Fibroblast of mammary gland (primary cell): ENCODE measurements around the gene DPF3.

Experiments used
- DNase-seq: peaks from one replicate; pipeline ENCODE4 v3.0.0-alpha.2; 2010; ENCODE audit warnings: low read depth
- H3K4me3 ChIP-seq: 2 replicates; pipeline ENCODE4 v1.5.1; 2011; ENCODE audit warnings: low read depth, mild to moderate bottlenecking, low read length, moderate library complexity; ENCODE audit not compliant: control insufficient read depth
- CTCF ChIP-seq: conservative IDR thresholded peaks from 2 replicates; pipeline ENCODE4 v1.5.1; 2011; ENCODE audit warnings: low read depth, low read length, inconsistent platforms; ENCODE audit not compliant: control insufficient read depth, insufficient read depth

The DPF3 gene

GRCh38 chr14:72709916-72710611 is 183.8 kb downstream of the DPF3 start:
- no peak overlapping the region for H3K4me3 ChIP-seq
- TF ChIP-seq CTCF, result no peak
- peak; percentile 18 for DNase-seq

- no peak for TF ChIP-seq CTCF
- H3K4me3 ChIP-seq, result no peak overlapping the region
- peak; percentile 7 for DNase-seq
Observed at GRCh38 chr14:72708708-72709475, 185.0 kb downstream of the DPF3 start.

- no peak overlapping the region for H3K4me3 ChIP-seq
- DNase-seq, result no peak
- no peak for TF ChIP-seq CTCF
Observed at GRCh38 chr14:72708222-72708621, 185.7 kb downstream of the DPF3 start.

DNA sequence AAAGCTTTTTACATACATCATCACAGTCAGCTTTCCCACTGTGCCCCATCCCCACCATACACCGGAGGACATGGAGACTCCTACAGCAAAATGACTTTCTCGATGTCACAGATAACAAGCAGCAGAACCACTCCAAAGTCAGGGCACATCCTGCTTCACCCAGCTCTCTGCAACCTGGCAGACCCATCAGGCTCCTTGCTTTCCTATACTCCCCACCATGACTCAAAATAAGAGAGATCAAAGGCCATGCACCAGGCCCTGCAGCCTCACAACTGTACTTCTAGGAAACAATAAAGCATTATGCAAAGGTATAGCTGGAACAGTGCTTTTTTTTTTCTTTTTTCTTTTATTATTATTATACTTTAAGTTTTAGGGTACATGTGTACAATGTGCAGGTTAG is 187.4 kb downstream of the DPF3 start:
- TF ChIP-seq CTCF, result no peak
- no peak for DNase-seq
- H3K4me3 ChIP-seq, result no peak overlapping the region

GRCh38 chr14:72704502-72704901 is 189.4 kb downstream of the DPF3 start:
- H3K4me3 ChIP-seq, result no peak overlapping the region
- peak; percentile 37 for DNase-seq
- TF ChIP-seq CTCF, result no peak

GRCh38 chr14:72701605-72702004 is 192.3 kb downstream of the DPF3 start:
- DNase-seq, result peak; percentile 24
- no peak for TF ChIP-seq CTCF
- H3K4me3 ChIP-seq, result no peak overlapping the region
